ENCODE results near the gene MRGPRG.

DNA sequence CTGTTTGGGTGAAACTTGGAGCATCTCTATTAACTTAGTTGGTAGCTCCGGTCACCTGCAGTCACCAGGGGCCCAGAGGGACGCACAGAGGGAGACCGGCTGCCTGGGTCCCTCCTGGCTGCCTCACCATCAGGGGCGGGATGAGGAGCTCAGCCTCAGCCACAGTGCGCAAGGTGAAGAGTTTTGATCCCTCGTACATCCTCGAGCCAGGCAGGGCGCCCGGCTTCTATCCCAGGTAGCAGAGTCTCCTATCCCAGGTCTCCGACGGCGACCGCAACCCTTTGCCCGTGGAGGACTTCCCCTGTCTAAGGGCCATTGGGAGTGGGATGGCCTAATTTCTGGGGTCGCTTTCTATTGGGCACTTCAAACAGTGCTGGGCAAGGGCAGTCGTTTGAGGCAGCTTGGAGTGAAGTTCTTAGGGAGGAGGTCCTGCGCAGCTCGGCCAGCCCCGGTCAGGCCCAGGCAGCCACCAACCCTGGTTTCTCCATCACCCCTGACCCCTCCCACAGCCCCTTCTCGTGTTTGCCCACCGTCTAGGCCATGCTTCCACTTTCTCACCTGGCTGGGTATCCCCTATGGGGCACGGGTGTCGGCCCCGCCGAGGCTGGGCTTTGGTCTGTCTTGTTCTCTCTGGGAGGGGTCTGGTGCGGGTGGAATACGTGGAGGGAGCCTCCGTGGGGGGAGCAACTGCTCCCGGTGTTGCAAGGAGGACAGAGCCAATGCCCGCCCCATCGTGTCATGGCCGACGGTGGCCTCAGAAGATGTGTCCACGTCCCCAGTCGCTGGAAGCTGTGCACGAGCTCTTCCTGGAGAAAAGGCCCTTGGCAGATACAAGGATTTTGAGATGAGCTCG is 3.6 kb upstream of the MRGPRG start:
- TF ChIP-seq CTCF (IDR thresholded peaks at IDR 0.05; ENCODE audit: borderline replicate concordance, extremely low read depth, low read length, poor library complexity, severe bottlenecking), result no peak
- TF ChIP-seq EZH2 (IDR thresholded peaks at IDR 0.05; ENCODE audit: borderline replicate concordance, low read depth, low read length, severe bottlenecking), result no peak
